HG02870 (cell line): ENCODE data around the gene ERI3.

Experiments used
- ATAC-seq: cut with Tn5 transposase; IDR thresholded peaks from one replicate; pipeline ENCODE4 v1.9.1; 2021; ENCODE audit warnings: mild to moderate bottlenecking, moderate library complexity; ENCODE audit not compliant: unreplicated experiment

ERI3 gene

DNA sequence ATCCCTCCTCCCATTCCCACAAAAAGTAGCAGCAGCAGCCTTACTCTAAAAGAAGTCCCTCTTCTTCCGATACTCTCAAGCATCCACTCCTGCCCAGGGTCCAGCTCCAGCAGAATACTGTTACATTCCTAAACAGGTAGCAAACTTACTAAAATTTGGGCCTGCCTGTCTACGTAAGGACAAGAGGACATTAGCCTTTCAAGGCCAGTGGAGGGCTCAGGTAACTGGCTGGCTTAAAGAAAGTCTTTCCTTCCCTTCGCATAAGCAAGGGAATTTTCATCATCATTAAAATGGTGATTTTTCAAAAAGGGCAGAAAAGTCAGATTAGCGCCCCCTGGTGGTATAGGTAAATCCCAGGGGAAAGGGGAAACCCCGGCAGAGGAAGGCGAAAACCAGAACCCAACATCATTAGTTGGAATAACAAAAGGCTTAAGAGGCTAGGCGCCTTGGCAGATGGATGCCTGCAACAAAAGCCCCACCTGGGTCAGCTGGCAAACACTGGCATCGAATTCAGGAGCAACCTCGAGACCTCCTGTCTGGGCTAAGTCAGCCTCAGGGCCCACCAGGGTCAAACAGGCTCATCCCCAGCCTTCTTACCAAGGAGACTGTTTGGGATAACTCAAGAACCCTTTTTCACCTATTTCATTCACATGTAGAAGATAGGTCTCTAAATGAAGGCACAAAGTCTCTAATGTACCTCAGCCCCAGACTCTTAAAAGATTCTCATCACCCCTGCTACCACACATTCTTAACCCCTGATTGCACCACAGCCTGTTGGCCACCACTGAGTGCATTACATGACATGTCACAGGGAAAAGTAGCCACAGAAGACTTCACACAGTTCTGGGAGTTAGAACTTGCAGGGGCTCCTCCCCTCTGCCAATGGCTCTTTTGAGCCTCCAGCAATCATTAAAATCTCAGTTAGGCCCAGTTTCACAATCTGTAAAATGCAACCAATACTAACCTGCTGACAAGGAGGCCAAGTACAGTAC, 36.7 kb downstream of the ERI3 start:
- no peak for ATAC-seq

DNA sequence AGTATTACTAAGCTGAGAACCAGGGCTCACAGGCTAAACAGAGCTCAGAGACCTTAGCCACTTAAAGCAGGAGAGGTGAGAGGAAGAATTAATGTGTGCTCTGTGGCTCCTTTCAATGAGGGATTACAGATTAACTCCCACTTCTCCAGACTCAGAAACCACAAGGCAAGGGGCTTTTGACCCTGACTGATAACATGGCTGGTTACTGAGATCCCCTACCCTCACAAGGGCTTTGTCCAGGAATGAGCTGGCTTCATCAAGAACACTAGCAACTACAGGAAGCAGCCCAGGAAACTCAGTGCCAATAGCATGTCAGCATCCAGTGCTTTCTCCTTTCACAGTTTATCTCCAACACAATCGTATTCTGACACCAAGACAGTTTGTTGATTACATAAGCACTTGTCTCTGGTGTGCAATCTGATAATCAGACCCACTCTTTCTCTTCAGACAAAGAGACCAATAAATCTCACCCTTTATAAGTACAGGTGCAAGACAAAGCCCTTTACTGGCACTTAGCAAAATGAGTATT, 38.8 kb downstream of the ERI3 start:
- peak; percentile 44 for ATAC-seq

DNA sequence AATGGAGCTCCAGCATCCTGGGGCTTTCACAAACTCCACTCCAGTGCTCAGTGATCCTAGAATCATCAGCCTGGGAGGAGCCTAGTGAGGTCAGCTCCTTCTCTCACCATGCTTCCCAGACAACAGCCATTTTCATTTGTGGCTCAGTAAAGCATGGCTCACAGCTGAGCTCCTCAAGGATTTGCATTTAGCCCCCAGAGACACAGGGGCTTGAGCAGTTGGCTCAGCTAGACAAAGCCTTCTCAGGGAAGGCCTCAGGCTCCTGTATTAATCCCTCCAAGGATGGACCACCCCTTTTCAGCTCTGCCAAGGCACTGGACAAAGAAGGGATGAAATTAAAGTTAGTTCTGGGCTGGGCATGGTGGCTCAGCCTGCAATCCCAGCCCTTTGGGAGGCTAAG, 39.5 kb downstream of the ERI3 start:
- no peak for ATAC-seq

DNA sequence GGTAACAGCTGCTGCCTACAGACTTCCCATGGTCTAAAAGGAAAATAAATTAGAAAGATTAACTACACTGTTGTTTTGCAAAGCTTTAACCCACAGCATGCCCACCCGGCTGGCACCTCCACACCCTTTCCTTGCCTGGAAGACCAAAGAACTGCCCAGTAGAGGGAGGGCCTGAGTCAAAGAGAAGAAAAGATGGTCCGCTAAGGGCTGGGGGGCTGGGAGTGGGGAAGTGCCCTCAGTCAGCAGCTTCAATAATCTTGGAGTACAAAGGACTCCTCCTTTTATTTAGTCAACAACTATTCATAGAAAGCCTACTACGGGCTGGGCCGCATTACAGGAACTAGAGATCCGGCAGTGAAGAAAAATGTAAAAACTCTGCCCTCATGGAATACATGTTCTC, 40.6 kb downstream of the ERI3 start:
- no peak for ATAC-seq

DNA sequence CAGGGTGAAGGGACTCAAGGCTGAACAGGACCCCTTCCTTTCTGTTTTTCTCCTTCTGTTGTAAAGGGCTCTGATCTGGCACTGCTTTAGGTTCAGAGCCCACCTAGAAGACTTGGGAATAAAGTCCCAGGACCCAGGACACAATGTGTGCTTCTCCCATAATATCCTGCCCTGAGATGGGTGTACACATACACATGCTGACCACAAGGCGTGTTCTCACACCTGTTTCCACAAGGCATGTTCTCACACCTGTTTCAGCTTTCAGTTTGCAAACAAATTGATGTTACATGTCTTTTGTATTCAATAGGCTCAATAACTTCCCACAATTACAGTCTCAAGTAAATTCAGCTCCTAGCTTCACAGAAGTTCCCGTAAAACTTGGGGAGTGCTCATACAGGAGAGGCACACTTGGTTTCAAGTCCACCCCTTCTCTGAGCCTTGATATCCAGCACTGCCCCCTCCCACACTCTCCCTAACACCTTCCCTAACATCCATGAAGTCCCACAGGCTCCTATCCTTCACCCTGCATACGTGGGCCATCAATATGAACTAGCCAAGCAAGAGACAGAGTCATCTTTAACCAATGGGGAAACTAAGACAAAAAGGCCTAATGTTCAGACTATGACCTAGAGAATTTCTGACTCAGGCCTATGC, 41.7 kb downstream of the ERI3 start:
- ATAC-seq = no peak

DNA sequence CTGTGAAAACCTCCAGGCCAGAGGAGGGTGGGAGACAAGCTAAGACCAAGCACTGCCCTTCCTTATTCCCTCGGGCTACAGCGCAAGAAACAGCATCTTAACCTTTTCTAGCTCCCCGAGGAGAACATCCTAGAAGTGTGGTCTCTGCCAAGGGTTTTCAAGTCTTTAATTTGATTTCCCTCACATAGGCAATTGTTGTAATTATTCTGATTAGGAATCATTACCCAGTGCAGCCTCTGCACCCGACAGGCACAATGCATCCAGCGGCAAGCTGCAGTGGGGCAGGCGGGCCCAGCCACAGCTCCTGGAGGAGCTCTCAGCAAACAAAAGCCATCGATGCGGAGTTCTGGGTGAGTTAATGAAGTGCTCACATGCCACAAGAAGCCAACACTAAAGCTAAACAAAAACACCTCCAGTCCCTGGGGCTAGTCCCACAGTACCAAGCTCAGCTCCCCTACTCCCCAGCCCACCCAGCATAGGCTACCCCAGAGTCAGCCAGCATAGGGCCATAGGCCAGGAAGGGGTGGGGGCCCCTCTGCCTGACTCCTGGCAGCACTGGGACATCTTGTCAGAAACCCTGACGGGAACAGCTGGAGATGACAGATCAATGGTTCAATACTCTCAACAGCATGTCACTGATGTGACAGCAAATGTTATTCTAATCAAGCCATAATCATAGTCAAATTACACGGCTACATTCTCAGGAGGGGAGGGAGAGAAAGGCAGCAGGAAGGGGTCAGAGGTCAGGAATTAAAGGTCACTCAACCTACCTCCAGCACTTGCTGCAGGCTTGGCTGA, 42.5 kb downstream of the ERI3 start:
- ATAC-seq = no peak

DNA sequence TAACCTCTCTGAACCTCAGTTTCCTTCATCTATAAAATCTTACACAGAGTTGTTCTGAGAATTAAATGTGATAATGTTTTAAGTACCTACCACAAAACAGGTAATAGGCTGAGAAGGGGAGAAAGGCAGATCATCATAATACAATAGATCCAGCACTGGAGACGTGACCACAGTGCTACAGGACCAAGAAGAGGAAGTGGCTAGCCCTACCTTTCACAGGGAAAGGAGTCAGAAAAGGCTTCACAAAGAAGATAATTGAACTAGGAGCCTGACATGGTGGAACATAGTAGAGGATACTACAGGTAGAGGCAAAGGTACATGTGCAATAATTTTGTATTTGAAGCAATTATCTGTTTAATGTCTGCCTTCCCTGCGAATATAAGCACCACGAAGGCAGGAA, 45.1 kb downstream of the ERI3 start:
- no peak for ATAC-seq

DNA sequence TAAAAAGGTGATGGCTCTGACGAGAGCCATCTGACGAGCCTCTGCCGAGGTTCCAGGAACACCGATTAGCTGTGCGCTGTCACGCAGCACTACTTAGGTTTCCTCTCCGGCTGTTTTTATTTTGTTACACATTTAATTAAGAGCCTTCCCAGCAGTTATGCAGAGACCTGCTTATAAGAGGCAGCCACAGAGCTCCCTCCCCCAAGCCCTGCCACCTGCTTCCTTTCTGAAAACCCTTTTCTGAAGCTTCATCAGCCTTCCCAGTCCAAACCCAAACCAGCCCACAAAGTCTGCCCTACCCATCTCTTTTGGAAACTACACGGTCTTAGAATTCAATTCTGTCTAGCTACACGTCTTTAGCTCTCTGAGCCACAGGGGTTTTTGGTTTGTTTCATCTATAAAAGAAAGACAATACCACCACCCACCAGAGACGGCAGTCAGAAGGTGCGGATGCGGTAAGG, 49.1 kb downstream of the ERI3 start:
- no peak for ATAC-seq

DNA sequence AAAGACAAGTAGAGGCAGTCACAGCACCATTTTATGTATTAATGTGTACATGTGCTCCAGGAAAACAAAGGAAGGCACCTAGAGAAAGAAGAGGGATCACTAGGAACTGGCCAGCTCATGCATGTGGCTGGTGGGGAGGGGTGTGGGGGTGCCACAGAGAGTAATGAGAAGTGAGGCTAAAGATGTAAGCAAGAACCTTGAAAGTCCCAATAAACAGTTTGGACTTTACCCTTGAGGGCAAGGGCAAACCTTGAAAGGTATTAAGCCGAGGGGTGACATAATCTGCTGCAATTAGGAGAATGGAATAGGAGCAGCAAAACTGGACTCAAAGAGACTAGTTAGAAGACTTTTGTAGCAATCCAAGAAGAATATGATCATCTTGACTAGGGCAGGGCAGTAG, 51.5 kb downstream of the ERI3 start:
- ATAC-seq = no peak

DNA sequence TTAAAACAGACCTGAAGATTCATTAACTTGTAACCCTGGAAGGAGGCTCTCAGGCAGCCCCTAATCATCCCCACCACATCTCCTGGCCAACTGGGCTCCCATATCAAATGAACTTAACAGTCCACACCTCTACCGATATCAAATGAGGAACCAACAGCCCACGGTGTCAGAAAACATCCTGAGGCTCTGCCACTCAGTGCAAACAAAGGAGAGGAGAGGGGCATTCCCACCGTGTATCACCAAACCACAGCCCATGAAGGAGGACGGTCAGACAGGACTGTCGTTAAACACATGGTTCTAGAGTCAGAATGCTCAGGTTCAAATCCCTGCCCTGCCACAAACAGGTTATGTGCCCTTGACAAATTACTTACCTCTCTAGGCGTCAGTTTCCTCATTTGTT, 52.5 kb downstream of the ERI3 start:
- no peak for ATAC-seq

DNA sequence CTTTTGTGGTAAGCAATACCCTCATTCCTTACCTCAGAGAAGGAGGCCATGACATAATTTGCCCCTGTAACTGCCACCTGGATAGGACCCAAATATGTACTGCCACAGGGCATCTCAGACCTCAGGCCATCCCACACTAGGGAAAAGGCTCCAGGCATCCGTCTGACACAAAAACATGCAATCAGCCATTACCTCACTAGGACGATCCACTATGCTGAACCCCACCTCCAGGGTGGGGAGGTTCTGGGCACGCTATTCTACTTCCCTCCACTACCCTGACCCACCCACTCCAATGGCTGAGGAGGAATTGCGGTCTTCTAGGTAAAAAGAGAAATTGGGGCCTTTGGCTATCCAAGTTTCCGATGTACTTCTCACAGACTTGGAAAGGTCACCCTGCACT, 53.6 kb downstream of the ERI3 start:
- ATAC-seq = no peak

DNA sequence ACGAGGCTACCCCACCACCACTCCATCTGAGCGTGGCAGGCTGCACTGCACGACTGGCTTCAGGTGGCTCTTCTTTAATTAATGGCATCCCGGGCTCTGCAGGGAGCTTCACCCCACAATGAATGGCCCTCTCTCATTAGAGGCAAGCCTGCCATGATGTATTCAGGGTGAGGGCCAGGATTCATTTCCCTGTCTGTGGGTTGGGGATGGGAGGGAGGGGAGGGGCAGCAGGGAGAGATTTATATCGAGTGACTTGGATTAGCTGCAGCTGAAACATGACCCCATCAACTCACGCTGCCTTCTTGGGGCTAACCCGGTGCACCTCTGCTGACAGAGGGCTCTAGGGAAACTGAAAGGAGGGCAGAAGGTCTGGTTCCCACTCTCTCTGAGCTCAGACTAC, 54.2 kb downstream of the ERI3 start:
- ATAC-seq = no peak

DNA sequence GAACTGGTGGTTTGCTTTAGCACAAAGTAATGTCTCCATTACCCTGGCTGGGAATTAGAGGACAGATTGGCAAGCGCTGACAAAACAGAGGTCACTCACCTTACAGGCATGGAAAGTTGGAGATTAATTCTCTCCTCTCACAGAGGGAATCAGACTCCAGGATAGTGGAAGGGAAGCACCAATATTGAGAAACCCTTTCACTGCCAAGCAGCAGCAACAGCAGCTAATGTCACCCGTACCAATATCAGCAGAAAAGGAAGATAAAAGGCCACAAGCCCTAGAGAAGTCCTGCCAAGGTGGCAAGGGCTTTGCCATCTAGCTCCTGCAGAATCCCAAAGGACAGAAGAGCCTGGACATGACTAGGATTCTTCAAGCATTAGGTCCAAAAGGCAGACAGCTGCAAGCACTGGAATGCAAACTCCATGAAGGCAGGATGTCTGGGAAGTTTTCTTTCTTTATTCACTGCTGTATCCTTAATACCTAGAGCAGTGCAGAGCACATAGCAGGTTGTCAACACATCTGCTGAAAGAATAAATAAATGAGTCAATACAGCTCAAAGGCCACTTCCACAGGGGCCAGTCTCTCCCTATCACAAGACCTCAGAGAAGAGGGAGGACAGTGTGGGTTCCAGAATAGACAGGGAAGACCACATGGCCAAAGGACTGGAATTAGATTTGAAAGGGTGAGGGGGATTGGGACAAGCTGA, 57.2 kb downstream of the ERI3 start:
- ATAC-seq = no peak

DNA sequence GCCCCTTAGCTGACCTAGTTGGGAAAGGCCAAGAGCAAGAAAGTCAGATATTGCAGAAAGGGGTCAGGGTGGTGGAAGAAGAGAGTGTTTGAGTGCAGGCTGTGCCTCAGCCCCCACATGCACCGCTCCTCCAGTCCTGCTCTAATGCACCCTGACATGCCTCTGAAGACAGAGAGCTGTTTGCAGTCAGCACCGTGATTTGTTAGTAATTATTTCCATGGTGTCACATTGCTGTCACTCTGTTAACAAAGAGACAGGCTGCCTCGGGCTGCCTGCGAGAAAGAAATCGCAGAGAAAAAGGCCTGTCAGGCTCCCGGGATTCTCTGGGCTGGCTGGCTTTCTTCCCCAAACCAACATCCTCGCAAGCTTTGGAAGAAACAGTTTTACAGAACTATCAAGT, 58.3 kb downstream of the ERI3 start:
- no peak for ATAC-seq

DNA sequence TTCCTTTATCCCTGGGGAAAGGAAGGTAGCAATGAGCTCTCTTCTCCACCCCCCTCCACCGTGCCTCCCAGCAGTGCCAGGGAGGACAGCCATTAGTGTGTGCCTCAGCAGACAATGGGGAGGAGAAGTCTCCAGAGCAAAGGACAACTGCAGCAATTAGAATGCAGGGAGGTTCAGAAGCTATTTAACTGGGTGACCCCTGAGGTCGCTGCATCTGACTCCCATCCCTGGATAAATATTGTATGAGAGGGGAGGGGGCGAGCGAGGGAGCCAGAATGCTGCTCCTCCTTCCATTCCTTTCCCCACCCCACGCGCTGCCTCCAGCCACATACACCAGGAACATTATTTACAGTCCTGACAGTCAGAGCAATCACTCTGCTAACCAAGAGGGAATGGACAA, 59.0 kb downstream of the ERI3 start:
- ATAC-seq = no peak

DNA sequence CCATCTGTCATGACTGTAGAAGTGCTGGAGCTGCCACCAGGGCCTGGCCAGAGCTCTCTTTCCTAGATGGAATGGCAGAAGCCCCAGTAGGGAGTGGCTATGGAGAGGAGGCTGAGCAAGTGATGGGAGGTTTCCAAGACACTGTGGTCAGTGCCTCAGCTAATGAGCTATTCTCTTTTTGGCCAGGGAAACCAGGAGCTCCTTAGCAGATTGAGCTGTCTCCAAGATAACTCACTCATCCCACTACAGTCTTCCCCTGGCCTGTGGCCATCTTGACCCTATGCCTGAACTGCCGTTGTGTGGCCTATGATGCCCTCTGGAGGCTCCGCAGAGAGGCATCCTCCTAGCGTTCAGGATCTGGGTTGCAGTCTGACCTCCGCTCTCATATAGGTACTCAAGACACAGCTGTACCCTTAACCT, 60.5 kb downstream of the ERI3 start:
- no peak for ATAC-seq

DNA sequence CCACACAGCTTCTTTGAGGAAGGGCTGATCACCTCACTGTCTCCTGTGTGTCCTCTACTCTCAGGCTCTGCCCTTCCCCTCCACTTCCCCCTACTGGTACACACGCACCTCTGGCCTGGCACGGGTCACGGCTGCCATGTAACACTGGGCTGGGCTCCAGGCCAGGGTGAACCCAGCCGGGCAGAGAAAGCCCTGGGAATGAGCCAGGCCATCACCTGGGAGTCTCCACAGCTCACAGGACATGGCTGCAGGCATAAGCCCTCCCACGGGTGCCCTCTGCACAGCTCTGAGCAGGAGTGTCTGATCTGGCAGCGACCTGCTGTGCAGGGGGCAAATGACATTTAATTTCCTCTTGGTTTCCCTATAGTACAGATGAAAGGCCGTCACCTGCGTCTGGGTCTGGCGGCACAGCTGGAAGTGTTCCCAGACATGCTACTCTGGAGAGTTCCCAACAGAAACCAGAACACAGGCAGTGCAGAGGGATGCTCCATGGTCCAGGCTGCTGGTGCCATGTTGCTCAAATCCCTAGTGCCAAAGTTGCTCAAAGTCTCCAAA, 61.2 kb downstream of the ERI3 start:
- no peak for ATAC-seq

DNA sequence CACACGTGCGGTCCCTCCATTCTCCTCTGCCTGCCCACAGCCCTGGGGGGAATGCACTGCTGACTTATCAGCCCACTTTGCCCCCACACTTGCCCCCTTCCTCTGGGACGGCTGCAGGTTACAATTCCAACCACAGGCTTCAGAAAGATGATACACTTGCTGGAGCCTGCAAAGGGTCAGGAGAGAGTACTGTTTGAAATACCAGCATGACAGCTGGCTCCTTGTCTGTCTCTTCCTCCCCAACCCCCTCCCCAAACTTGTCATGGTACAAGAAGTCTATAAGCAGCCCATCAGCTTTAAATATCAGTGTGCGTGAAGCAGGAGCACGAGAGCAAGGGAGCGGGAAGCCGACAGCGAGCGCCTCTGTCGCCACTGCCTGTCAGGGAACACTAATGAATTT, 62.4 kb downstream of the ERI3 start:
- ATAC-seq = no peak

DNA sequence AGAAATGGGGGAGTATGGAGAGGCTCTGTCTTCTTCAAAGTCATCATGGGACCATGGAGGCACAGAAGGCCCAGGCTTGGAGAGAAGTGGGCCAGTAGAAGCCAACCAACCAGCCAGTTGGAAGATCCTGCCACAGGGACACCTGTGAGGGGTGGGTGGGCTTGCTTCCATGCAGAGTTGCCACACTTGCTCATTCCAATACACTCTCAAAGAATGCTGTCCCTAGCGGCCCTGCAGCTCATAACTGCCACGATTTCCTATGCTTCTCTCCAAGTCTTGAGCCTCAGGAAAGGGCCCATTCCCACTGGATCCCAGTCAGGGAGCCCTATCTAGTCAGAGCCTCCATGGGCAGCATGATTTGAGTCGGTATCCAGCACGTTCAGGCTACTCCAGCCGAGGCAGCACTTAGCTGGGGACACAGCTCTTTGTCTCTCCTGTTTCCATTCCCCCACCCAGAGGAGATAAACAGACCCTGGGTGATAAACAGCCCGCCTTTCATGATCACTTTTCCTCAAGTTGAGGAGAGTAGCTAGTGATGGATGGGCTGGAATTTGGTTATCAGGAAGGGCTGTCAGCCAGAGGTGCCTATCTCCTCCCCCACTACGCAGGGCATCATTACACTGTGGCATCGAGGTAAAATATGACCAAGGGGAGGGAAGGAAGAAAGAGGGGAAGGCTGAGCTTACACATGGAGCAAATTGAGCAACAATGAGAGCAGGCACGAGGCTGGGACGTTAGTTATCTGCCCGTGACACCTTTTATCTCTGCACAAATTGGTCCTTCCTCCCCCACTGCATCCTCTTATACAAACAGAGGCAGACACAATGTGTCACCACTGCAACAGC, 64.6 kb downstream of the ERI3 start:
- ATAC-seq = no peak
